Left colon (tissue), 2 donors: ENCODE measurements around the gene ADAMTS10. TPM values are rescaled to one million over a fixed set of nuclear protein-coding genes. Genes with fewer than 3 reads are reported as not detected.
"Not testable (repeated sequence)": the region's sequence is repeated elsewhere in the genome, so short reads cannot be mapped to it uniquely, and the experiment has no call there.

Experiments used
- ATAC-seq: fragments of 200-7000 bp; cut with Tn5 transposase; one replicate; pipeline ENCODE4 v1.9.1; 2020; ENCODE audit warnings: mild to moderate bottlenecking, moderate library complexity
- DNase-seq, 2 donors: peaks; one replicate each; pipeline ENCODE4 v3.0.0-alpha.2; 2020
- intact Hi-C, 2 donors: fragments of 100-400 bp; cut with DNase I in 1 of 2; cut with micrococcal nuclease in 1 of 2; formaldehyde crosslinking; loops; one replicate each; pipeline versions ENCODE4 v1.11.2 to v1.14.0; 2022; cut with DNase I, micrococcal nuclease
- total RNA-seq, 2 donors: library from RNA; stranded (reverse); fragmentation: NEBNext Ultra II Directional; extraction: Animal tissue kit (Norgen Biotek cat#: 25700); gene quantifications; one replicate each; pipeline ENCODE4 v1.2.1, GENCODE V29; 2021
- donor health status: DM: no; HTN: no; CAD: no.
- donor health status: DM: yes; HTN: yes; CAD: no.

ADAMTS10 gene
- total RNA-seq, 2 donors from 2014 or later: 4.2 to 8.9 TPM

DNA sequence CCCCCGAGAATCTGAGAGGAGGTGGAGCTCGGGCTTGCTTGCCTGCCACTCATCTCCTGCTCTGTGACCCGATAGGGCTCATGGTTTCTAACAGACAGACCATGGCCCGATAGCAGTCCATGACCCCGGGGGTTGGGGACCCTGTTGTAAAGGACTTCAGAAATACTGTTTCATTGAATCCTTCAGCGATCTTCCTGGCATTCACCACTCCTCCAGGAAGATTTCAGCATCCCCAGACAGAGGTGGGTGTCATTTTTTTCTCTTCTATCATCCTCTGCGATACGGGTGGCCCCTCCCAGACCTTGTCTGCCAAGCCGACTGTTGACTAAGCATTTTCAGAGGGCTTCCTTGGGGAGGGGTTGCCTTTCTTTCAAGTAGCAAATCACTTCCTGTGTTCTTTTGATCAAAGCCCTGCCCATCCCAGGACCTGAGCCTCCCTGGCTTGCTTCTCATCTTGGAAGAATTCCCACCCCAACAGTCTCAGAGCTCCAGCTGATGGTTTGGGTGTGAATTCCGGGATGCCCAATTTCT is 35.0 kb downstream of the ADAMTS10 start:
- intact Hi-C loops: no loop called here
- ATAC-seq: no peak
- DNase-seq: peak in 1 of 2 donors; percentile 41

- intact Hi-C loops, ATAC-seq, DNase-seq: not testable (repeated sequence)
Measured at GRCh38 chr19:8574619-8574922, 35.9 kb downstream of the ADAMTS10 start.

DNA sequence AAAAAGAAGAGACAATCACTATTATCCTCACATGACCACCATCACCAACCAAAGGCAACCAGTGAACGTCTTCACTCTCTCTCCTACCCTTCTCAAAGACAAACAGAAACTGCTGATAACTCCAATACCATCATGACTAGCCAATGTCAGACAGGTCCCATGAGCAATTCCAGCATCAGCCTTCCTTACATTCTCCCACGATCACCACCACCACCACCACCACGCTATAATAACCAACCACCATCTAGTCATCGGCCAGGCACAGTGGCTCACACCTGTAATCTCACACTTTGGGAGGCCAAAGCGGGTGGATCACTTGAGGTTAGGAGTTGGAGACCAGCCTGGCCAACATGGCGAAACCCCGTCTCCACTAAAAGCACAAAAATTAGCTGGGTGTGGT is 37.2 kb downstream of the ADAMTS10 start:
- no peak for ATAC-seq
- intact Hi-C loops: no loop called here
- DNase-seq: no peak

- DNase-seq: peak in 1 of 2 donors; percentile 35
- peak; percentile 57 for ATAC-seq
- intact Hi-C loops: no loop called here
Measured at GRCh38 chr19:8571006-8571411, 39.5 kb downstream of the ADAMTS10 start.

- peak; percentile 44 for ATAC-seq
- peak; percentile 19 to 66 for DNase-seq
- intact Hi-C loops: no loop called here
Measured at GRCh38 chr19:8569066-8569771, 41.3 kb downstream of the ADAMTS10 start.

DNA sequence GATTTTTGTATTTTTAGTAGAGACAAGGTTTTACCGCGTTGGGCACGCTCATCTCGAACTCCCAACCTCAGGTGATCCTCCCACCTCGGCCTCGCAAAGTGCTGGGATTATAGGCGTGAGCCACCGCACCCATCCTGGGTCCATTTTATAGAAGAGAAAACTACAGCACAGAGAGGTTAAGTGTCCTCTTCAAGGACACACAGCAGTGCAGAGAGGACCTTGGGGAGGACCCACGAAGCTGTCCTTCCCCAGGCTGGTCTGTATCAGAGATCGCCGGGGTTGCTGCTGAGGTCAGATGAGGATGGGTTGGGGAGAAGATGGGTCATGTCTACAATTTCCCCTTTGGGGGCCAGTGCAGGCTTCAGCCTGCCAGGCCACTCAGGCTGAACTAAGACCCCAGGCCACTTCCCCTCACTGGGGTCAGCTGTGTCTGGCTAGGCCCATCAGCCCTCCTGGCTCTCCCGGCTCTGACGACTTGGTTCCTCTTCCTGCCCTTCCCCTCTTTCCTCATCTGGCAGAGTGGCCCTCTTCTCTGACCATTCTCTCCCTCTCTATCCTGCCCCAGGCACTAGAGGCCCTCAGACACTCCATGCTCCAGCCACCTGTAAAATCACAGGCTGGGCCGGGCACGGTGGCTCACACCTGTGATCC is 42.9 kb downstream of the ADAMTS10 start:
- intact Hi-C loops: no loop called here
- peak in 1 of 2 donors; percentile 56 for DNase-seq
- ATAC-seq: no peak

GRCh38 chr19:8566855-8567254 is 43.7 kb downstream of the ADAMTS10 start:
- intact Hi-C loops: no loop called here
- DNase-seq (no peak), ATAC-seq (no peak)

GRCh38 chr19:8564866-8565265 is 45.6 kb downstream of the ADAMTS10 start:
- intact Hi-C loops, ATAC-seq, DNase-seq: not testable (repeated sequence)

DNA sequence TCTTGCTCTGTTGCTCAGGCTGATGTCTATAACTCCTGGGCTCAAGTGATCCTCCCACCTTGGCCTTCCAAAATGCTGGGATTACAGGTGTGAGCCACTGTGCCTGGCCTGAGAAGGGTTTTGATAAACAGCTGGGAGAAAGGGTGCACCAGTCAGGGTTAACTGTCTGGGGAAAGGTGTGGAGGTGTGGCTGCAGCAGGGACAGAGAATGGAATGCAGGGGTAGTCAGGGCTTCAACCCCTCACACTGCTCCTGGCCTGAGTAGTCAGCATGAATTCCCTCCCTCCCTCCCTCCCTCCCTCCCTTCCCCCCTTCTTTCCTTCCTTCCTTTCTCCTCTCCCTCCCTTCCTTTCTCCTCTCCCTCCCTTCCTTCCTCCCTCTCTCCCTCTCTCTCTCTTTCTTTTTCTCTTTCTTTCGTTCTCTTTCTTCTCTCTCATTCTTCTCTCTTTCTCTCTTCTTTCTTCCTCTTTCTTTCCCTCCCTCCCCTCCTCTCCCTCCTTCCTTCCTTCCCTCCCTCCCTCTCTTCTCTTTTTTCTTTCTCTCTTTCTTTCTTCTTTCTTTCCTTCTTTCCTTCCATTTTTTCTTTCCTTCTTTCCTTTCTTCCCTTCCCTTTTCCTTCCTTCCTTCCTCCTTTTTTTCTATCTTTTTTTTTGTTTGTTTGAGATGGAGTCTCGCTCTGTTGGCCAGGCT is 49.3 kb downstream of the ADAMTS10 start:
- ATAC-seq: no peak
- intact Hi-C loops: no loop called here
- no peak for DNase-seq

DNA sequence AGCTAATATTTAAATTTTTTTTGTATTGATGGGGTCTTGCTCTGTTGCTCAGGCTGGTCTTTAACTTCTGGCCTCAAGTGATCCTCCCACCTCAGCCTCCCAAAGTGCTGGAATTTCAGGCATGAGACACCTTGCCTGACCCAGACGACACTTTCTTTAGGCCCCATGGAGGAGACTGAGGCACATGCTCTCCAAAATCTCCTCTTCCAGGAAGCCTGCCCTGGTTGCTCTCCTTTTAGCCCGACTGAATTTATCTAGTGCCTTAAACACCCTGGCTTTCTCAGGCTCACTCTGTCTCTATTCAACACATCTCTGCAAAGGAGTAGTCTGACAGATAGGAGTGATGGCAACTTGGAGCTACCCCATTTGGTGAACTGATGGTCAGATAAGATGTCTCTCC is 52.2 kb downstream of the ADAMTS10 start:
- no peak for DNase-seq
- intact Hi-C loops: no loop called here
- no peak for ATAC-seq

DNA sequence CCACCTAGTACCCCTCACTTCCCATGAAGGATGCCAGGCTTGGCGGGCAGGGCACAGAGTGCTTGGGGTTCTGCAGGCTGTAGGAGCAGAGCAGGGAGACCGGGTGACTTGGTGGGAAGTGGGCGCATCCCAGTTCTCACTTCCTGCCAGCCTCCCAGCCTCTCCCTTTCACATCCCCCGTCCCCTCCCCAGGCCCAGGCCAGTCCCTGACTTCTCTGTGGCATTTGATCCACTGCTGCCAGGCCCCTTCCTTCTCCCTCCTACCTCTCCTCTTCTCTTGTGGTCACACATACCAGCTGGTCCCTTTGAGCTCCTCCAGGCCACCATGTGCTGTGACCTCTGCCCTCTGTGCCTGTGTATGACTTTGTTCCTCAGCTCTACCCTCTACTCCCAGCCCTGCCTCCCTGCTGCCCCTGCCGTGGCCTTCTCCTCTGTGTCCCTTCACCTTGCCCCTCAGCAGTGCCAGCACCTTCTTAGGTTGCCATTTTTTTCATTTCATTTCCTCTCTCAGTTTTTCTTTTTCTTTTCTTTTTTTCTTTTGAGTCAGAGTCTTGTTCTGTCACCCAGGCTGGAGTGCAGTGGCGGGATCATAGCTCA is 52.8 kb downstream of the ADAMTS10 start:
- DNase-seq (no peak), ATAC-seq (no peak)
- intact Hi-C loops: no loop called here

- ATAC-seq, intact Hi-C loops, DNase-seq: not testable (repeated sequence)
Measured at GRCh38 chr19:8553729-8554128, 56.8 kb downstream of the ADAMTS10 start.

DNA sequence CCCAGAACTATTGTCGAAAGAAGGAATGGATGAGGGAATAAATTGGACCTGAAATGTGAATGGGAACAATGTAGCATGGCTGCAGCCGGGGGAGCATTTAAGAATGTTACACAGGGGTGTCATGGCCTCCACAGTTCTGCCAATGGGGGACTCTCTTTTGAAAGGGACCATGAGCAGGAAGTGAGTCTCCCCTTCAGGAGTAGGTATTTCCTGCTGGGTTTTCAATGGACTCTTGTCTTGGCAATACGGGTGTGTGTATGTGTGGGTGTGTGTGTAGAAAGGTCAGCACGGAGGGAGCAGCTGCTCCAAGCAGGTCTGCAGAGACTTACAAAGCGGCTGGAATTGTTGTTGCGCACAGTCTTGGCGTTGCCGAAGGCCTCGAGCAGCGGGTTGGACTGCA is 57.7 kb downstream of the ADAMTS10 start:
- intact Hi-C loops: no loop called here
- ATAC-seq (peak; percentile 75), DNase-seq (no peak)

DNA sequence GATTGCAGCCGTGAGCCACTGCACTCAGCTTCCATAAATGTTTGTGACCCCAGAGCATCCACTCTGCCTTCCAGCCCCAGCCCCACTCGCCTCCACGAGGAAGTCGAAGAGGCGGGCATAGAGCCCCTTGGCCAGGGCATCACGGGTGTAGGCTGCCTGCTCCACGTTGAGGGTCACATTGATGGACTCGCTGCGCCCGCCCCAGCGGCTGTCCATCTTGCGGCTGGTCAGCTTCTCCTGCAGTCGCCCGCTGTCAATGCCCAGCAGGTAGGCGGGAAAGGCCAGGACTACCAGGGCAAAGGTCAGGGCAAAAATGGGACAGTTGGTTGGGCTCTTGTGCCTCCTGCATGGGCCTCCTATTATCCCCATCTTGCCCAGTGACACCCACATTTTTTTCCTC is 60.4 kb downstream of the ADAMTS10 start:
- DNase-seq (no peak), ATAC-seq (no peak)
- intact Hi-C loops: no loop called here

GRCh38 chr19:8545743-8546142 is 64.8 kb downstream of the ADAMTS10 start:
- intact Hi-C loops: no loop called here
- no peak for DNase-seq
- no peak for ATAC-seq

DNA sequence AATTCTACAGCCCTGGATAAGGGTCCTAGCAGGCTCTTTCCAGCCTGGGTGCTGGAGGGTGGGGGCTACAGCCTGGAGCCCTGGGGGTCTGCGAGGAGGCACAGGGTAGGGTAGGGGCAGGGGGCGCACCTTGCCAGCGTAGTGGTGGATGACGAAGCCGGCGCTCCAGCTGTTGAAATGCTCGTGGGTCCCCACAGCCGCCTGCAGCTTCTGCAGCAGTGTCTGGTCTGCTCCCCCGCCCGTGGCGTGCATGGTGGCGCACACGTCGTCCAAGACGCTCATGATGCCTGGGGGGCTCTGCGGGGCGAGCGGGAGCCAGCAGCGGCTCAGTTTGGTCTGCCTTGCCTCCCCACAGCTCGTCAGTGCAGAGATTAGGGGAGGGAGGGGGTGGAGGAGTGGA is 66.3 kb downstream of the ADAMTS10 start:
- intact Hi-C loops: no loop called here
- no peak for ATAC-seq
- no peak for DNase-seq

GRCh38 chr19:8539621-8540149 is 70.8 kb downstream of the ADAMTS10 start:
- ATAC-seq: no peak
- intact Hi-C loops: no loop called here
- no peak for DNase-seq

DNA sequence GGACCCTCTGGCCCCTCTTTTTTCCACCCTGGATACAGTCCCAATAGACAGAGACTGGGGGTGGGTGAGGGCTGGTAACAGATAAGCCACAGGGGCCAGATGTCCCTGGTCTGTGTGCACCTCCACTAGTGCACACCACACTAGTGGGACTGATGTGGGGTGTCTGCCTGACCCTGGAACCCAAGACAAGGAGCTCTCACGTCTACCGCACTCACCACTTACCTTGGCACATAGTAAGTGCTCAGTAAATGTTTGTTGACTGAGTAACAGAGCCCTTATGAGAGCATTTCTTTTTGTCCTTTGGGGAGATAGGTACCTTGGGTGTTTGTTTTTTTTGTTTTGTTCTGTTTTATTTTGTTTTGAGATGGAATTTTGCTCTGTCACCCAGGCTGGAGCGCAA is 73.4 kb downstream of the ADAMTS10 start:
- intact Hi-C loops: no loop called here
- no peak for ATAC-seq

GRCh38 chr19:8536282-8536681 is 74.2 kb downstream of the ADAMTS10 start:
- intact Hi-C loops: no loop called here
- ATAC-seq (no peak), DNase-seq (no peak)

More for the DNA sequence above, 73.4 kb downstream of the ADAMTS10 start:
- DNase-seq: no peak
